HG02642 (cell line): Measurements from ENCODE around the gene ABLIM2.

ENCODE experiments used
- ATAC-seq: cut with Tn5 transposase; IDR thresholded peaks from one replicate; pipeline ENCODE4 v1.9.1; 2021; ENCODE audit warnings: mild to moderate bottlenecking; ENCODE audit not compliant: unreplicated experiment, poor library complexity

The ABLIM2 gene

GRCh38 chr4:8127051-8127826 lies 31.4 kb downstream of the ABLIM2 start:
- no peak for ATAC-seq

GRCh38 chr4:8126523-8126922 lies 32.1 kb downstream of the ABLIM2 start:
- ATAC-seq, result no peak

GRCh38 chr4:8125526-8126056 lies 33.0 kb downstream of the ABLIM2 start:
- no peak for ATAC-seq

GRCh38 chr4:8123870-8124269 lies 34.7 kb downstream of the ABLIM2 start:
- no peak for ATAC-seq

- no peak for ATAC-seq
These were observed 35.2 kb downstream of the ABLIM2 start for GRCh38 chr4:8123389-8123788.

GRCh38 chr4:8122746-8123145 lies 35.9 kb downstream of the ABLIM2 start:
- ATAC-seq, result no peak

GRCh38 chr4:8121292-8122015 lies 37.2 kb downstream of the ABLIM2 start:
- ATAC-seq, result no peak

GRCh38 chr4:8120501-8120900 lies 38.1 kb downstream of the ABLIM2 start:
- ATAC-seq, result no peak

- no peak for ATAC-seq
These were observed 38.7 kb downstream of the ABLIM2 start for GRCh38 chr4:8119877-8120276.

GRCh38 chr4:8118531-8118930 lies 40.1 kb downstream of the ABLIM2 start:
- no peak for ATAC-seq

GRCh38 chr4:8118035-8118434 lies 40.6 kb downstream of the ABLIM2 start:
- no peak for ATAC-seq

GRCh38 chr4:8117278-8117682 lies 41.3 kb downstream of the ABLIM2 start:
- no peak for ATAC-seq

- ATAC-seq, result no peak
These were observed 42.7 kb downstream of the ABLIM2 start for GRCh38 chr4:8115916-8116315.

GRCh38 chr4:8115203-8115520 lies 43.5 kb downstream of the ABLIM2 start:
- ATAC-seq, result no peak

- ATAC-seq, result no peak
These were observed 44.0 kb downstream of the ABLIM2 start for GRCh38 chr4:8114456-8115202.

- no peak for ATAC-seq
These were observed 44.8 kb downstream of the ABLIM2 start for GRCh38 chr4:8113611-8114377.

GRCh38 chr4:8112672-8113071 lies 45.9 kb downstream of the ABLIM2 start:
- ATAC-seq, result no peak

- no peak for ATAC-seq
These were observed 46.5 kb downstream of the ABLIM2 start for GRCh38 chr4:8112036-8112576.

- no peak for ATAC-seq
These were observed 48.3 kb downstream of the ABLIM2 start for GRCh38 chr4:8110071-8110986.
